SK-N-SH treated with all-trans-retinoic acid at 6 μM for 48 hours (cell line): ENCODE results near the gene SCAMP3.

Experiments
- GLIS3 ChIP-seq: fragments of 250-450 bp; sonication (Bioruptor Pico); IDR thresholded peaks from 2 replicates; pipeline ENCODE4 v1.5.0; 2020; ENCODE audit warnings: mild to moderate bottlenecking, moderate library complexity
- ISL1 ChIP-seq: fragments of 250-450 bp; sonication (Bioruptor Pico); IDR thresholded peaks from 2 replicates; pipeline ENCODE4 v2.1.2; 2022; ENCODE audit warnings: mild to moderate bottlenecking, moderate library complexity
- PPARA ChIP-seq: fragments of 250-450 bp; sonication (Bioruptor Pico); IDR thresholded peaks from 2 replicates; pipeline ENCODE4 v1.5.0; 2020; ENCODE audit warnings: mild to moderate bottlenecking, borderline replicate concordance
- RARB ChIP-seq: fragments of 250-450 bp; sonication (Bioruptor Pico); IDR thresholded peaks from 2 replicates; pipeline ENCODE4 v1.8.0; 2021; ENCODE audit warnings: mild to moderate bottlenecking, moderate library complexity
- SNAI2 ChIP-seq: fragments of 250-450 bp; sonication (Bioruptor Pico); IDR thresholded peaks from 2 replicates; pipeline ENCODE4 v1.5.0; 2020; ENCODE audit warnings: mild to moderate bottlenecking, moderate library complexity
- TCF4 ChIP-seq: fragments of 250-450 bp; sonication (Bioruptor Pico); IDR thresholded peaks from 2 replicates; pipeline ENCODE4 v1.8.0; 2021; ENCODE audit warnings: mild to moderate bottlenecking, moderate library complexity, borderline replicate concordance
- ZC3H10 ChIP-seq: fragments of 250-450 bp; sonication (Bioruptor Pico); IDR thresholded peaks from 2 replicates; pipeline ENCODE4 v1.5.1; 2021; ENCODE audit warnings: mild to moderate bottlenecking, moderate library complexity
- ZFP3 ChIP-seq: fragments of 250-450 bp; sonication (Bioruptor Pico); IDR thresholded peaks from 2 replicates; pipeline ENCODE4 v1.5.0; 2020; ENCODE audit warnings: mild to moderate bottlenecking, moderate library complexity
- ZNF70 ChIP-seq: fragments of 450-650 bp; formaldehyde crosslinking; IDR thresholded peaks from 2 replicates; pipeline ENCODE4 v1.5.0; 2020; ENCODE audit warnings: mild to moderate bottlenecking, moderate library complexity
- TF ChIP-seq, protein P1 (sequence below): fragments of 250-450 bp; sonication (Bioruptor Pico); IDR thresholded peaks from 2 replicates; pipeline ENCODE4 v1.5.1; 2020; ENCODE audit warnings: low read depth, mild to moderate bottlenecking, moderate library complexity
- TF ChIP-seq, protein P2 (sequence below): fragments of 250-450 bp; sonication (Bioruptor Pico); IDR thresholded peaks from 2 replicates; pipeline ENCODE4 v1.8.0; 2021; ENCODE audit warnings: low read depth, mild to moderate bottlenecking, moderate library complexity, borderline replicate concordance
- TF ChIP-seq, protein P3 (sequence below): fragments of 250-450 bp; sonication (Bioruptor Pico); IDR thresholded peaks from 2 replicates; pipeline ENCODE4 v1.5.0; 2020; ENCODE audit warnings: mild to moderate bottlenecking, moderate library complexity

GRCh38 chr1:155309423-155310021, 47.4 kb upstream of the SCAMP3 start:
- no peak for TF ChIP-seq ZNF70 (CRISPR knock-in tag)
- TF ChIP-seq GLIS3 (CRISPR knock-in tag), result no peak
- no peak for TF ChIP-seq ISL1
- TF ChIP-seq SNAI2 (CRISPR knock-in tag), result no peak
- TF ChIP-seq, protein P1, sequence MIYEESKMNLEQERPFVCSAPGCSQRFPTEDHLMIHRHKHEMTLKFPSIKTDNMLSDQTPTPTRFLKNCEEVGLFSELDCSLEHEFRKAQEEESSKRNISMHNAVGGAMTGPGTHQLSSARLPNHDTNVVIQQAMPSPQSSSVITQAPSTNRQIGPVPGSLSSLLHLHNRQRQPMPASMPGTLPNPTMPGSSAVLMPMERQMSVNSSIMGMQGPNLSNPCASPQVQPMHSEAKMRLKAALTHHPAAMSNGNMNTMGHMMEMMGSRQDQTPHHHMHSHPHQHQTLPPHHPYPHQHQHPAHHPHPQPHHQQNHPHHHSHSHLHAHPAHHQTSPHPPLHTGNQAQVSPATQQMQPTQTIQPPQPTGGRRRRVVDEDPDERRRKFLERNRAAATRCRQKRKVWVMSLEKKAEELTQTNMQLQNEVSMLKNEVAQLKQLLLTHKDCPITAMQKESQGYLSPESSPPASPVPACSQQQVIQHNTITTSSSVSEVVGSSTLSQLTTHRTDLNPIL (CRISPR knock-in tag), result no peak
- no peak for TF ChIP-seq RARB
- TF ChIP-seq, protein P2, sequence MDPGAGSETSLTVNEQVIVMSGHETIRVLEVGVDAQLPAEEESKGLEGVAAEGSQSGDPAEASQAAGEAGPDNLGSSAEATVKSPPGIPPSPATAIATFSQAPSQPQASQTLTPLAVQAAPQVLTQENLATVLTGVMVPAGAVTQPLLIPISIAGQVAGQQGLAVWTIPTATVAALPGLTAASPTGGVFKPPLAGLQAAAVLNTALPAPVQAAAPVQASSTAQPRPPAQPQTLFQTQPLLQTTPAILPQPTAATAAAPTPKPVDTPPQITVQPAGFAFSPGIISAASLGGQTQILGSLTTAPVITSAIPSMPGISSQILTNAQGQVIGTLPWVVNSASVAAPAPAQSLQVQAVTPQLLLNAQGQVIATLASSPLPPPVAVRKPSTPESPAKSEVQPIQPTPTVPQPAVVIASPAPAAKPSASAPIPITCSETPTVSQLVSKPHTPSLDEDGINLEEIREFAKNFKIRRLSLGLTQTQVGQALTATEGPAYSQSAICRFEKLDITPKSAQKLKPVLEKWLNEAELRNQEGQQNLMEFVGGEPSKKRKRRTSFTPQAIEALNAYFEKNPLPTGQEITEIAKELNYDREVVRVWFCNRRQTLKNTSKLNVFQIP (CRISPR knock-in tag), result no peak
- TF ChIP-seq, protein P3, sequence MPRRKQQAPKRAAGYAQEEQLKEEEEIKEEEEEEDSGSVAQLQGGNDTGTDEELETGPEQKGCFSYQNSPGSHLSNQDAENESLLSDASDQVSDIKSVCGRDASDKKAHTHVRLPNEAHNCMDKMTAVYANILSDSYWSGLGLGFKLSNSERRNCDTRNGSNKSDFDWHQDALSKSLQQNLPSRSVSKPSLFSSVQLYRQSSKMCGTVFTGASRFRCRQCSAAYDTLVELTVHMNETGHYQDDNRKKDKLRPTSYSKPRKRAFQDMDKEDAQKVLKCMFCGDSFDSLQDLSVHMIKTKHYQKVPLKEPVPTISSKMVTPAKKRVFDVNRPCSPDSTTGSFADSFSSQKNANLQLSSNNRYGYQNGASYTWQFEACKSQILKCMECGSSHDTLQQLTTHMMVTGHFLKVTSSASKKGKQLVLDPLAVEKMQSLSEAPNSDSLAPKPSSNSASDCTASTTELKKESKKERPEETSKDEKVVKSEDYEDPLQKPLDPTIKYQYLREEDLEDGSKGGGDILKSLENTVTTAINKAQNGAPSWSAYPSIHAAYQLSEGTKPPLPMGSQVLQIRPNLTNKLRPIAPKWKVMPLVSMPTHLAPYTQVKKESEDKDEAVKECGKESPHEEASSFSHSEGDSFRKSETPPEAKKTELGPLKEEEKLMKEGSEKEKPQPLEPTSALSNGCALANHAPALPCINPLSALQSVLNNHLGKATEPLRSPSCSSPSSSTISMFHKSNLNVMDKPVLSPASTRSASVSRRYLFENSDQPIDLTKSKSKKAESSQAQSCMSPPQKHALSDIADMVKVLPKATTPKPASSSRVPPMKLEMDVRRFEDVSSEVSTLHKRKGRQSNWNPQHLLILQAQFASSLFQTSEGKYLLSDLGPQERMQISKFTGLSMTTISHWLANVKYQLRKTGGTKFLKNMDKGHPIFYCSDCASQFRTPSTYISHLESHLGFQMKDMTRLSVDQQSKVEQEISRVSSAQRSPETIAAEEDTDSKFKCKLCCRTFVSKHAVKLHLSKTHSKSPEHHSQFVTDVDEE, result no peak
- TF ChIP-seq PPARA (CRISPR knock-in tag), result no peak
- TF ChIP-seq TCF4 (CRISPR knock-in tag), result no peak
- TF ChIP-seq ZC3H10, result no peak
- no peak for TF ChIP-seq ZFP3
